GM21526 (cell line): Measurements from ENCODE around the gene SERPINA5.
"Not testable (repeated sequence)": the region's sequence is repeated elsewhere in the genome, so short reads cannot be mapped to it uniquely, and the experiment has no call there.

ENCODE experiments used
- ATAC-seq: cut with Tn5 transposase; IDR thresholded peaks from one replicate; pipeline ENCODE4 v1.9.1; 2021; ENCODE audit warnings: moderate library complexity; ENCODE audit not compliant: unreplicated experiment, low FRiP score

The SERPINA5 gene

DNA sequence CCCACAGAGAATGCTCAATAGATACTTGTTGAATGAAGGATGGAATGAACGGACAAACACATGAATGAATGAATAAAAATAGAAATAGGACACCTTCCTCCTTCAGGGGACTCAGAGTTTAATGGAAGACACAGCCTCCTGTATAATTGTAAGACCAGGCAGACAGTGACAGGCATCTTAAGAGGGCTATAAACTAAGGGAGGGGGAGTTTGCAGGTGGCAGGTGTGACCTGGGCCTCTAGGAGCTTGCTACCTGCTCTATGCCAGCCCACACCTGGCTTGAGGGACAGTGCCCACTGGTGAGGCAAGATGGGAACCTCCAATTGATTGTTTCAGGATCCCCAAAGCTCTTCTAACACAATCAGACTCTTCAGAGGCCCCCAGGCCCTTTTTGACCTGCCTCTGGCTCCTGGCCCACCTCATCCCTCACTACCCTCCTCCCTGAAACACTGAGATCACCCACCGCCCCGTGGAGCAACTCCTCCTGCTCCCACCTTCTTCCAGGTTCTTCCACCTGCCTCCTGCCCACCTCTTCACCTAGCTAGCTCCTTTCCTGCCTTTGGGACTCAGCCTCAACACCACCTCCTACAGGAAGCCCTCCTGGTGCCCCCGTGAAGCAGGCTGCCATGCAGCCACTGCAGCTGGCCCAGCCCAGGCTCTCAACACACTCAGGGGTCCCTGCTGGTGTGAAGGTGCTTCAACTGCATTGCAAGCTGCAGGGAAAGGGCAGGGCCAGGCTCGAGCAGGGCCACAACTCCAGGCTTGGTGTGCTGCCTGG, 40.3 kb downstream of the SERPINA5 start:
- ATAC-seq, result no peak

- no peak for ATAC-seq
Observed at GRCh38 chr14:94622653-94623421, 41.6 kb downstream of the SERPINA5 start.

GRCh38 chr14:94623422-94623809, 42.2 kb downstream of the SERPINA5 start:
- no peak for ATAC-seq

- ATAC-seq, result no peak
Observed at GRCh38 chr14:94623856-94624499, 42.8 kb downstream of the SERPINA5 start.

DNA sequence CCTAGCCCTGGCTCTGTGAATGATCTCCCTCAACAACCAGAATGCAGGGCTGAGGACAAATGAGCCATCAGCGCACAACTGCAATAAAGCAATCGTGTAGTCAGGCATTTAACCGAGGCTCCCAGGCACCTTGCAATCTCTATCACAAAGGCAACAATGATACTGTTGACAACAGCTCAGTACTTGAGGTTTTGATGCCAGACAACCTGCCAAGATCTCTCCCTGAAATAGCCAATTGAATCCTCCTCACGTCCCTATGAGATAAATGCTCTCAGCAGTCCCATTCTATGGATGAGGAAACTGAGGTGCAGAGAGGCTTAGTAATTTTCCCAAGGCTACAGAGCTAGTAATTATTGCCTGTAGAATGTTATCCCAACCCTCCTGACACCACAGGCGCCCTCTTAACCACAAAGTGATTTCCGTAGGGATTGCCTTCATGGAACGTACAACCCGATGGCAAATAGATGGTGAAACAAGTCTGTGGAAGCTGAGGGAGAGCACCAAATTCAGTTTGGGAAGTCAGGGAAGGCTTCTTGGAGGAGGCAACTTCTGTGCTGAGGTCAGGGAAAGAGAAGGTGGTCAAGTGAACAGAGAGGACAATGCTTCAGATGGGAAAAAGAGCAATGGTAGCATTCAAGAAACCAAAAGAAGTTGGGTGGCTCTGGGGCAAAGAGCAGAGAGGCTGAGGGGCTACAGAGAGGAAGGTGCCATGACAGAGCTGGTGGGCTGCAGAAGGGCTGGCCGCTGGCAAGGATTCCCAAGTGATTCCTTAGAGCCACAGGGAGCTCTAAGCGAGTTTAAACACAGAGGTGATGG, 43.5 kb downstream of the SERPINA5 start:
- ATAC-seq, result no peak

DNA sequence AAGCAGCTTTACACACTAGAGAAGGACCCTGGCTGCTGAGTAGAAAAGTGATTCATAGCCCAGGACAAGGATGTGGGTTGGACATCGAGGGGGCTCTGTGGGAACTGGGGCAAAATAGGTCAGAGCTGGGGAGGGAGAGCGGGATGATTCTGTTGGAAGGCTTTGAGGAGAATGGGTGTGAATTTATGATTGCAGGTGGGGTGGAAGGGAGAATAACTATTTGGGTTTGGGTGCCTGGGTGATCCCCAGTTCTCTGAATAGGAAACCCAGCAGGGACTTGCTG, 44.1 kb downstream of the SERPINA5 start:
- ATAC-seq, result no peak

DNA sequence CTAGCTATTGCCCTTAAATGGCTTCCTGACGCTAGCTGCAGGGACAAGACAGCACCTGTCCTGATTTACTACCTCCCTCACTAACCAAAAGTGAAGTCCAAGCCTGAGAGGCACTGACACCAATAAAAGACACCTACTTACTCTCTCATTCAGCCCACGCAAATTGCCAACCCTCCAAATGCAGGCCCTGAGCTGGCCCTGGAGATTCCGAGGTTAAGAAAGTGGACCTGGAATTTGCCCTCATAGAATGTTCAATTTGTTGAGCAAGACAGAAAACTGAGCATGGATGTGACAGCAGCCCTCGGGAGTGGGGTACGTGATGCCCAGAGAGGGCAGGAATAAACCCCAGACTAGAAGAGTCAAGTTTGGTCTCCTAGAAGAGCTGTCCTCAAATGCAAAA, 47.4 kb downstream of the SERPINA5 start:
- no peak for ATAC-seq

- ATAC-seq, result no peak
Observed at GRCh38 chr14:94630396-94630795, 49.2 kb downstream of the SERPINA5 start.

DNA sequence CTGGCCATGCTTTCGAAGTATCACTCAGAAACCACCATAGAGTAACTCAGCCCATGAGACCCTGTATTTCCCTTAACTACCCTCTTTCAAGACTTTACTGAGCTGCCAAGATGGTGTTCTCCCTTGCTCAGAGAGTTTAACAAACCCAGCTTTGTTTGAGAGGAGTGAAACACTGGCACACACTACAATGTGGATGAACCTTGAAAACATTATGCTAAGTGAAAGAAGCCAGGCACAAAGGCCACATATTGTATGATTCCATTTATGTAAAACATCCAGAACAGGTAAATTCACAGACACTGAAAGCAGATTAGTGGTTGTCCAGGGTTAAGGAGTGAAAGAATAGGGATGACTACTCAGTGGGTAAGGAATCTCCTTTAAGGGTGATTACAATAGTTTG, 49.8 kb downstream of the SERPINA5 start:
- ATAC-seq, result no peak

- ATAC-seq, result no peak
Observed at GRCh38 chr14:94631536-94632304, 50.5 kb downstream of the SERPINA5 start.

GRCh38 chr14:94632305-94632590, 51.0 kb downstream of the SERPINA5 start:
- no peak for ATAC-seq

- no peak for ATAC-seq
Observed at GRCh38 chr14:94633121-94633520, 51.9 kb downstream of the SERPINA5 start.

DNA sequence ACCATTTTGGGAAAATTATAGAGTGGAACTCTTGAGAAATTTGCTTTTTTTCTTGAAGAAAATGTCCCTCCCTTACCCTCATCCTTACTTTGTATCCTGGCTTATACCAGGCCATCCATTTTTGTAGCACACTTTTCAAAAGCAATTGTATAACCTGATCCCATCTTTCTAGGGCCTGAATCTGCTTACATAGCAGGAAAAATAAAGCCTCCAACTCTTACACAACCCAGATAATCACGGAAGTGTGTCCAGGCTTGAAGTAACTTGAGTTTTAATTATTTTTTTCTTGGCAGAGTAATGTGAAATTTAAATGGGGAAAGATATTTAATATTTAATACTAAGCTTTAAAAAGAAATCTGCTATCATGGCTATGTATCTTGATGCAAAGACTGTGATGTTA, 53.9 kb downstream of the SERPINA5 start:
- no peak for ATAC-seq

- no peak for ATAC-seq
Observed at GRCh38 chr14:94636744-94637412, 55.7 kb downstream of the SERPINA5 start.

- not testable (repeated sequence) for ATAC-seq
Observed at GRCh38 chr14:94637814-94638213, 56.6 kb downstream of the SERPINA5 start.

GRCh38 chr14:94638339-94638738, 57.1 kb downstream of the SERPINA5 start:
- no peak for ATAC-seq

- ATAC-seq, result no peak
Observed at GRCh38 chr14:94638961-94639817, 58.0 kb downstream of the SERPINA5 start.

GRCh38 chr14:94640721-94641631, 59.8 kb downstream of the SERPINA5 start:
- no peak for ATAC-seq
